K562 (cell line): ENCODE data around the gene IL23R. TPM values are rescaled to one million over a fixed set of nuclear protein-coding genes. Genes with fewer than 3 reads are reported as not detected.

Experiments used
- ATAC-seq: fragments of 200-7000 bp; cut with Tn5 transposase; 3 replicates; pipeline ENCODE4 v1.9.1; 2020; ENCODE audit warnings: moderate library complexity
- BruUV-seq: library from RNA; stranded (reverse); fragments of 400-500 nt; replicated peaks from 2 replicates; lab custom pipeline; 2021; lab: Mats Ljungman, UMichigan
- CTCF ChIA-PET: fragments of 300-600 bp; formaldehyde crosslinking; extraction: SDS; loops from one replicate; lab custom pipeline; 2021; ENCODE audit warnings: low intra/inter-chr PET ratio; lab: Yijun Ruan, JAX
- POLR2A ChIA-PET: fragments of 300-600, 350-650 bp; sonication (Branson Sonifier 250); formaldehyde crosslinking; extraction: SDS; loops from one replicate; lab custom pipeline; 2021; ENCODE audit warnings: antibody characterized with exemption, inconsistent platforms; lab: Yijun Ruan, JAX
- DNase-seq, 4 experiments: peaks; one replicate each; pipeline versions ENCODE4 v3.0.0 to v3.0.0-alpha.2; 2011 to 2018; ENCODE audit warnings: low spot score in 3 of 4, mixed read lengths in 3 of 4; ENCODE audit errors: extremely low read depth in 1 of 4
- FAIRE-seq: peaks from 2 replicates; lab custom pipeline; 2011; peaks lifted over from hg19 to GRCh38; lab: Jason Lieb, UNC
- H2AFZ ChIP-seq: 2 replicates; pipeline ENCODE4 v1.6.0; 2011; ENCODE audit warnings: low read depth, low read length, control low read depth, inconsistent platforms
- H3K27ac ChIP-seq: fragments of 200-600 bp; 3 replicates; pipeline ENCODE4 v1.8.0; 2011; ENCODE audit warnings: low read depth, mild to moderate bottlenecking, control low read depth, inconsistent platforms, low read length, moderate library complexity, mixed read lengths; ENCODE audit errors: extremely low read depth
- H3K27me3 ChIP-seq, 2 experiments: fragments of 300-600 bp in 1 of 2; 2 replicates in 1 of 2; 3 replicates in 1 of 2; pipeline versions ENCODE4 v1.6.0 to v1.8.0; 2011; ENCODE audit warnings: inconsistent platforms in 2 of 2, low read length in 2 of 2, mild to moderate bottlenecking in 1 of 2, mixed read lengths in 1 of 2, moderate library complexity in 1 of 2; ENCODE audit not compliant: control insufficient read depth in 2 of 2, insufficient read depth in 2 of 2
- H3K36me3 ChIP-seq: fragments of 300-600 bp; 3 replicates; pipeline ENCODE4 v1.8.0; 2011; ENCODE audit warnings: mild to moderate bottlenecking, low read length, inconsistent platforms; ENCODE audit not compliant: control insufficient read depth, insufficient read depth
- H3K4me1 ChIP-seq, 2 experiments: fragments of 200-600 bp in 1 of 2; replicated peaks in 1 of 2; 2 replicates in 1 of 2; 3 replicates in 1 of 2; pipeline versions ENCODE4 v1.5.1 to v1.8.0; 2011; ENCODE audit warnings: inconsistent platforms in 2 of 2, low read length in 2 of 2, mild to moderate bottlenecking in 1 of 2, mixed read lengths in 1 of 2, moderate library complexity in 1 of 2; ENCODE audit not compliant: control insufficient read depth in 2 of 2, insufficient read depth in 2 of 2
- H3K4me2 ChIP-seq: 2 replicates; pipeline ENCODE4 v1.6.1; 2011; ENCODE audit warnings: low read length, control low read depth, inconsistent platforms, mixed read lengths; ENCODE audit not compliant: insufficient read depth
- H3K4me3 ChIP-seq: fragments of 200-600 bp; sonication (generic), shearing (Covaris generic); 2 replicates; pipeline ENCODE4 v1.5.1; 2016; ENCODE audit warnings: control low read depth, inconsistent platforms
- H3K79me2 ChIP-seq: fragments of 200-600 bp; 3 replicates; pipeline ENCODE4 v1.8.0; 2011; ENCODE audit warnings: low read length, inconsistent platforms; ENCODE audit not compliant: control insufficient read depth, insufficient read depth
- H3K9ac ChIP-seq, 2 experiments: 2 replicates each; pipeline versions ENCODE4 v1.6.0 to v1.6.1; 2011; ENCODE audit warnings: low read depth in 2 of 2, low read length in 2 of 2, control low read depth in 1 of 2, inconsistent platforms in 1 of 2, mild to moderate bottlenecking in 1 of 2, mixed read lengths in 1 of 2; ENCODE audit not compliant: insufficient read depth in 1 of 2
- H3K9me1 ChIP-seq: one replicate; pipeline ENCODE4 v1.6.0; 2011; ENCODE audit warnings: inconsistent platforms, mild to moderate bottlenecking, low read length, moderate library complexity; ENCODE audit not compliant: control insufficient read depth, insufficient read depth
- H3K9me3 ChIP-seq: replicated peaks from 2 replicates; pipeline ENCODE4 v1.5.1; 2011; ENCODE audit warnings: low read depth, low read length, inconsistent platforms; ENCODE audit not compliant: control insufficient read depth, insufficient read depth
- H4K20me1 ChIP-seq: replicated peaks from 2 replicates; pipeline ENCODE4 v1.6.1; 2011; ENCODE audit warnings: low read length, inconsistent platforms, mixed read lengths; ENCODE audit not compliant: control insufficient read depth, insufficient read depth
- CHCHD3 ChIP-seq: fragments of 250-450 bp; sonication (Bioruptor Pico); IDR thresholded peaks from 2 replicates; pipeline ENCODE4 v2.1.2; 2022; ENCODE audit warnings: mild to moderate bottlenecking
- HMGN3 ChIP-seq: IDR thresholded peaks from 2 replicates; pipeline ENCODE4 v1.6.1; 2011; ENCODE audit warnings: borderline replicate concordance, low read depth, mild to moderate bottlenecking, mixed read lengths, low read length; ENCODE audit not compliant: insufficient read length; ENCODE audit errors: extremely low read depth
- HMGXB4 ChIP-seq: sonication (generic); formaldehyde crosslinking; IDR thresholded peaks from 2 replicates; pipeline ENCODE4 v1.8.1; 2023; ENCODE audit warnings: mild to moderate bottlenecking, missing genetic modification reagents
- RBM39 ChIP-seq: fragments of 200-400 bp; formaldehyde crosslinking; optimal IDR thresholded peaks from 2 replicates; pipeline ENCODE3; 2018; ENCODE audit warnings: low read depth, low read length
- SIN3A ChIP-seq, 2 experiments: fragments of 150-350 bp in 1 of 2; IDR thresholded peaks; 2 replicates each; pipeline ENCODE4 v1.6.1; 2011 to 2016; ENCODE audit warnings: borderline replicate concordance in 2 of 2, low read depth in 2 of 2, low read length in 2 of 2, mild to moderate bottlenecking in 2 of 2, moderate library complexity in 2 of 2; ENCODE audit not compliant: control insufficient read depth in 1 of 2
- SMAD4 ChIP-seq: fragments of 250-450 bp; sonication (Bioruptor Pico); conservative IDR thresholded peaks from 2 replicates; pipeline ENCODE4 v1.8.0; 2021; ENCODE audit warnings: inconsistent platforms, mild to moderate bottlenecking, moderate library complexity
- ZNF146 ChIP-seq: IDR thresholded peaks from one replicate; pipeline ENCODE4 v1.6.1; 2018; ENCODE audit warnings: missing compliant biosample characterization; ENCODE audit not compliant: unreplicated experiment
- ZNF318 ChIP-seq, 2 experiments: fragments of 450-650 bp; IDR thresholded peaks; 2 replicates each; pipeline ENCODE4 v1.6.1; 2016; ENCODE audit warnings: mild to moderate bottlenecking in 2 of 2, borderline replicate concordance in 1 of 2, low read depth in 1 of 2, moderate library complexity in 1 of 2
- WGBS: fragments of 100-300 bp; shearing (Covaris generic); methylation state at CpG from one replicate; pipeline ENCODE4 v1.1.6; 2016; ENCODE audit warnings: low coverage, mixed read lengths; ENCODE audit not compliant: insufficient coverage; ENCODE audit errors: missing lambda C conversion rate; 5-methylcytosine and 5-hydroxymethylcytosine counted together
- in situ Hi-C: fragments of 300-500 bp; cut with MboI; formaldehyde crosslinking; loops from 4 replicates; pipeline ENCODE4 v1.15.0; 2018; ENCODE audit warnings: inconsistent platforms, mixed read lengths
- intact Hi-C: fragments of 100-400 bp; cut with micrococcal nuclease; formaldehyde crosslinking; loops from 2 replicates; pipeline ENCODE4 v1.14.2; 2022
- polyA plus RNA-seq, 8 experiments: library from polyadenylated mRNA; depleted of rRNA in 4 of 8; stranded (reverse) in 5 of 8; unstranded in 3 of 8; fragments of >200 nt; fragmentation: Nextera tagmentation in 2 of 8; fragmentation: Illumina TruSeq in 1 of 8; extraction: Ambion mirVana in 2 of 8; extraction: Trizol in 1 of 8; gene quantifications; 2 replicates each; pipeline versions ENCODE4 v1.2.1 to v1.2.3, GENCODE V29; 2011 to 2014; ENCODE audit warnings: inconsistent platforms in 1 of 8, missing spikeins in 1 of 8
- total RNA-seq, 7 experiments: library from RNA; depleted of rRNA in 6 of 7; stranded (reverse); fragments of >200 nt in 6 of 7; fragmentation: Illumina TruSeq in 2 of 7; extraction: Trizol in 2 of 7; gene quantifications; 2 replicates each; pipeline versions ENCODE4 v1.2.1 to v1.2.3, GENCODE V29; 2011 to 2021; ENCODE audit warnings: low replicate concordance in 1 of 7

The IL23R gene
- total and polyA plus RNA-seq, 9 of the 15 experiments (the other 6 are each of a cell fraction or from before 2014, with no cell fraction given): 4.4 to 52.7 (median 22.8) TPM

DNA sequence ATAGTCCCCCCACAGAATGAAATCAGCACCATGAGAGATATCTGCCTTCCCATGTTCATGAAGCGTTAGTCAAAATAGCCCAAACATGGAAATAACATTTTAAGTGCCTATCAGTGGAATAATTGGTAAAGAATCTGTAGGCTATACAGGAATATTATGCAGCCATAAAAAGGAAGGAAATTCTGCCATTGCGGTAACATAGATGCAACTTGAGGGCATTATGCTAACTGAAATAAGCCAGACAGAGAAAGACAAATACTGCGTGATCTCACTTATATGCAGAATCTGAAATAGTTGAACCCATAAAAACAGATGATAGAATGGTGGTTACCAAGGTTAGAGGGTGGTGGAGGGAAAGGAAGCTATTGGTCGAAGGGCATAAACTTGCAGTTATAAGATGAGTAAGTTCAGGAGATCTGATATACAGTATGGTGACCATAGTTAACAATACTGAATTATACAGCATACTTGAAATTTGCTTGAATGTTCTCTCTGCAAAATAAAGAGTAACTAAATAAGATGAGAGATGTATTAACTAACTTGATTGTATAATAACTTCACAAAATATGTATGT, 699 bp upstream of the IL23R start:
- Histone ChIP-seq H3K27ac (no peak overlapping the region), H3K4me3 (no peak overlapping the region), H3K36me3 (no peaks in the 10 kb centered on the region), H3K79me2 (no peaks in the 10 kb centered on the region), H3K4me2 (no peak overlapping the region), H4K20me1 (no peaks in the 10 kb centered on the region), H3K9ac (no peak overlapping the region), H3K9me3 (no peaks in the 10 kb centered on the region), H3K27me3 (no peaks in the 10 kb centered on the region), H2AFZ (no peak overlapping the region), H3K9me1 (no peaks in the 10 kb centered on the region), H3K4me1 (peaks cover 0 to 4% of the 10 kb centered on the region in 2 experiments; a peak in 2 of 5 replicates)
- no peak for DNase-seq
- WGBS: 51% methylated on average over 4 of the region's 4 CpGs
- POLR2A ChIA-PET: interaction anchor here (0.9 to 1.2 kb wide), 2 partner anchors 19 to 23 kb away, joined by 3 to 4 read pairs; no protein-coding TSS in a partner anchor
- in situ Hi-C loops (no loop called here), intact Hi-C loops (no loop called here)
- no peak for ATAC-seq
- no peak for FAIRE-seq
- no TSS peak for BruUV-seq
- CTCF ChIA-PET: no interaction called here
- TF ChIP-seq HMGXB4 (CRISPR knock-in tag) (no peak), HMGN3 (no peak), ZNF318 (IDR thresholded peaks at IDR 0.05; ENCODE audit: borderline replicate concordance in 1 of 2, low read depth in 1 of 2) (no peak), SIN3A (IDR thresholded peaks at IDR 0.05; ENCODE audit: borderline replicate concordance in 2 of 2, control insufficient read depth in 1 of 2, low read depth in 2 of 2, low read length in 2 of 2) (no peak), RBM39 (no peak), SMAD4 (CRISPR knock-in tag) (no peak), ZNF146 (CRISPR knock-in tag) (peak; percentile 54), CHCHD3 (no peak)
